Measurements from ENCODE around the gene ZNF264. TPM values are rescaled to one million over a fixed set of nuclear protein-coding genes. Genes with fewer than 3 reads are reported as not detected.

The ZNF264 gene
- total RNA-seq (10 to 100 TPM; 11.3 to 22.6 TPM), polyA plus RNA-seq (1 to 10 TPM; 2.5 to 4.6 TPM)

DNA sequence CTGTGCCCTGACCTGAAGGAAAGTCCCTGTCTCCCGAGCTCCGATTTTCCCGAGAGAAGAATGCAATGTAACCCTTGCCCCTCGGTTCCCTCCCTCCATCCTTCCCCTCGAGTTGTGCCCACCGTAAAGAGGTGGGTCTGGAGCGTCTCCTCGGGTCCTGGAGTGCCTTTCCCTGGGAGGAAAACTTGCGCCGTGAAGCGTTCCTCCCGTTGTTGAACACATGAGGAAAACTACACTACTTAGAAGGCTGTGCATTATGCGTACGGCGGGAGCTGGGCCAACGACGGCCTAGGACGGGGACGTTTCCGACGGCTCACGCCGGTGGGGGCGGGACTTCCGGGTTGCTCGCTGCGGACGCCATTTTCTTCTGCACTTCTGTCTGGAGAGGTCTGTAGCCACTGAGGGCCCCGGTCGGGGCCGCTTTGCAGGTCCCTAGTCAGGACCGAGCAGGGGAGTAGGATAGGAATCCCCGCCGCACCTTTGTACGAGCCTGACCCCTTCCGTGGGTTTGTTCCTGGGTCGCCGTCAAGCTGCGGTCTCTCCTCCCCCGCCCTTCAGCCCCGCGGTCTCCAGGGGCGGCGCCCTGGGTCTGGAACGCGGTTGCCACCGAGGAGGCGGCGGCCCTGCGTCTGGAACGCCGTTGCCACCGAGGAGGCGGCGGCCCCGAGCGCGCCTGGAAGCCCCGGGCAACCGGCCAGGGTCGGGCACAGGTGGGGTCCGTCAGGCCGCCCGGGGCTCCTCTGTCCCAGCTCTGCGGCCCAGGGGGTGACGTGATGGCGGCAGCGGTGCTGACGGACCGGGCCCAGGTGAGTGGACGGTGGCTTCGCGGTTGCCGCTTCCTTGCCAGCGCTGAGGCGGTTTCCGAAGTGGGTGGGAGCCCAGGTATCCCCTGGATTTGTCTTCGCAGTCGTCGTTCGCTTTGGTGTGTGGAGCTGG lies at the start of gene ZNF264:
TSS of gene ZNF264 (plus strand) at position 360 of the 936 bp plus-strand sequence. CDS start at position 774, 414 bp downstream.
- peak within 1 kb of the TSS; percentile 45 to 69 for H3K27ac ChIP-seq (ENCODE audit: low read depth in 1 of 2, low read length in 2 of 2)
- TF ChIP-seq NR2F2 (IDR thresholded peaks at IDR 0.05) (no peak), SP1 (IDR thresholded peaks at IDR 0.05) (peak; percentile 11), EGR1 (IDR thresholded peaks at IDR 0.05; ENCODE audit: low read depth in 2 of 2) (peak in 1 of 2 donors; percentile 31), JUND (IDR thresholded peaks at IDR 0.05) (no peak), TAF1 (conservative IDR thresholded peaks at IDR 0.05) (no peak), GABPA (IDR thresholded peaks at IDR 0.05 in 1 of 2, conservative IDR thresholded peaks at IDR 0.05 in 1 of 2) (peak; percentile 78 to 94), FOXA2 (IDR thresholded peaks at IDR 0.05) (no peak), HNF4A (conservative IDR thresholded peaks at IDR 0.05) (no peak), RAD21 (IDR thresholded peaks at IDR 0.05) (peak in 1 of 2 donors; percentile 33), RXRA (IDR thresholded peaks at IDR 0.05) (no peak), YY1 (IDR thresholded peaks at IDR 0.05) (peak; percentile 98), HNF4G (IDR thresholded peaks at IDR 0.05) (no peak), FOXA1 (IDR thresholded peaks at IDR 0.05) (no peak)
- TF ChIP-seq, protein P1, sequence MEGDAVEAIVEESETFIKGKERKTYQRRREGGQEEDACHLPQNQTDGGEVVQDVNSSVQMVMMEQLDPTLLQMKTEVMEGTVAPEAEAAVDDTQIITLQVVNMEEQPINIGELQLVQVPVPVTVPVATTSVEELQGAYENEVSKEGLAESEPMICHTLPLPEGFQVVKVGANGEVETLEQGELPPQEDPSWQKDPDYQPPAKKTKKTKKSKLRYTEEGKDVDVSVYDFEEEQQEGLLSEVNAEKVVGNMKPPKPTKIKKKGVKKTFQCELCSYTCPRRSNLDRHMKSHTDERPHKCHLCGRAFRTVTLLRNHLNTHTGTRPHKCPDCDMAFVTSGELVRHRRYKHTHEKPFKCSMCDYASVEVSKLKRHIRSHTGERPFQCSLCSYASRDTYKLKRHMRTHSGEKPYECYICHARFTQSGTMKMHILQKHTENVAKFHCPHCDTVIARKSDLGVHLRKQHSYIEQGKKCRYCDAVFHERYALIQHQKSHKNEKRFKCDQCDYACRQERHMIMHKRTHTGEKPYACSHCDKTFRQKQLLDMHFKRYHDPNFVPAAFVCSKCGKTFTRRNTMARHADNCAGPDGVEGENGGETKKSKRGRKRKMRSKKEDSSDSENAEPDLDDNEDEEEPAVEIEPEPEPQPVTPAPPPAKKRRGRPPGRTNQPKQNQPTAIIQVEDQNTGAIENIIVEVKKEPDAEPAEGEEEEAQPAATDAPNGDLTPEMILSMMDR (IDR thresholded peaks at IDR 0.05; ENCODE audit: low read depth, low read length, missing input control) = no peak
- TF ChIP-seq, protein P2, sequence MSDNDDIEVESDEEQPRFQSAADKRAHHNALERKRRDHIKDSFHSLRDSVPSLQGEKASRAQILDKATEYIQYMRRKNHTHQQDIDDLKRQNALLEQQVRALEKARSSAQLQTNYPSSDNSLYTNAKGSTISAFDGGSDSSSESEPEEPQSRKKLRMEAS (IDR thresholded peaks at IDR 0.05) = no peak
- TF ChIP-seq, protein P3, sequence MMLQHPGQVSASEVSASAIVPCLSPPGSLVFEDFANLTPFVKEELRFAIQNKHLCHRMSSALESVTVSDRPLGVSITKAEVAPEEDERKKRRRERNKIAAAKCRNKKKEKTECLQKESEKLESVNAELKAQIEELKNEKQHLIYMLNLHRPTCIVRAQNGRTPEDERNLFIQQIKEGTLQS (IDR thresholded peaks at IDR 0.05) = no peak
- TF ChIP-seq, protein P4, sequence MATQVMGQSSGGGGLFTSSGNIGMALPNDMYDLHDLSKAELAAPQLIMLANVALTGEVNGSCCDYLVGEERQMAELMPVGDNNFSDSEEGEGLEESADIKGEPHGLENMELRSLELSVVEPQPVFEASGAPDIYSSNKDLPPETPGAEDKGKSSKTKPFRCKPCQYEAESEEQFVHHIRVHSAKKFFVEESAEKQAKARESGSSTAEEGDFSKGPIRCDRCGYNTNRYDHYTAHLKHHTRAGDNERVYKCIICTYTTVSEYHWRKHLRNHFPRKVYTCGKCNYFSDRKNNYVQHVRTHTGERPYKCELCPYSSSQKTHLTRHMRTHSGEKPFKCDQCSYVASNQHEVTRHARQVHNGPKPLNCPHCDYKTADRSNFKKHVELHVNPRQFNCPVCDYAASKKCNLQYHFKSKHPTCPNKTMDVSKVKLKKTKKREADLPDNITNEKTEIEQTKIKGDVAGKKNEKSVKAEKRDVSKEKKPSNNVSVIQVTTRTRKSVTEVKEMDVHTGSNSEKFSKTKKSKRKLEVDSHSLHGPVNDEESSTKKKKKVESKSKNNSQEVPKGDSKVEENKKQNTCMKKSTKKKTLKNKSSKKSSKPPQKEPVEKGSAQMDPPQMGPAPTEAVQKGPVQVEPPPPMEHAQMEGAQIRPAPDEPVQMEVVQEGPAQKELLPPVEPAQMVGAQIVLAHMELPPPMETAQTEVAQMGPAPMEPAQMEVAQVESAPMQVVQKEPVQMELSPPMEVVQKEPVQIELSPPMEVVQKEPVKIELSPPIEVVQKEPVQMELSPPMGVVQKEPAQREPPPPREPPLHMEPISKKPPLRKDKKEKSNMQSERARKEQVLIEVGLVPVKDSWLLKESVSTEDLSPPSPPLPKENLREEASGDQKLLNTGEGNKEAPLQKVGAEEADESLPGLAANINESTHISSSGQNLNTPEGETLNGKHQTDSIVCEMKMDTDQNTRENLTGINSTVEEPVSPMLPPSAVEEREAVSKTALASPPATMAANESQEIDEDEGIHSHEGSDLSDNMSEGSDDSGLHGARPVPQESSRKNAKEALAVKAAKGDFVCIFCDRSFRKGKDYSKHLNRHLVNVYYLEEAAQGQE (IDR thresholded peaks at IDR 0.05) = no peak
- TF ChIP-seq, protein P5, sequence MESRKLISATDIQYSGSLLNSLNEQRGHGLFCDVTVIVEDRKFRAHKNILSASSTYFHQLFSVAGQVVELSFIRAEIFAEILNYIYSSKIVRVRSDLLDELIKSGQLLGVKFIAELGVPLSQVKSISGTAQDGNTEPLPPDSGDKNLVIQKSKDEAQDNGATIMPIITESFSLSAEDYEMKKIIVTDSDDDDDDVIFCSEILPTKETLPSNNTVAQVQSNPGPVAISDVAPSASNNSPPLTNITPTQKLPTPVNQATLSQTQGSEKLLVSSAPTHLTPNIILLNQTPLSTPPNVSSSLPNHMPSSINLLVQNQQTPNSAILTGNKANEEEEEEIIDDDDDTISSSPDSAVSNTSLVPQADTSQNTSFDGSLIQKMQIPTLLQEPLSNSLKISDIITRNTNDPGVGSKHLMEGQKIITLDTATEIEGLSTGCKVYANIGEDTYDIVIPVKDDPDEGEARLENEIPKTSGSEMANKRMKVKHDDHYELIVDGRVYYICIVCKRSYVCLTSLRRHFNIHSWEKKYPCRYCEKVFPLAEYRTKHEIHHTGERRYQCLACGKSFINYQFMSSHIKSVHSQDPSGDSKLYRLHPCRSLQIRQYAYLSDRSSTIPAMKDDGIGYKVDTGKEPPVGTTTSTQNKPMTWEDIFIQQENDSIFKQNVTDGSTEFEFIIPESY (IDR thresholded peaks at IDR 0.05) = no peak
- peak; percentile 89 for DNase-seq (ENCODE audit: low spot score)
- H3K9me3 ChIP-seq (ENCODE audit: control insufficient read depth in 4 of 4, low read length in 3 of 4) = peaks cover 4 to 13% (median 9%) of the 10 kb centered on the region in 4 donors
- 1% methylated on average over 81 of the region's 81 CpGs for WGBS
- peaks cover 7 to 14% (median 9%) of the 10 kb centered on the region in 4 donors for H3K4me1 ChIP-seq (ENCODE audit: control insufficient read depth in 4 of 4, insufficient read depth in 4 of 4, low read length in 3 of 4)
- peaks cover 0 to 25% (median 22%) of the 10 kb centered on the region in 4 donors for H3K36me3 ChIP-seq (ENCODE audit: control insufficient read depth in 4 of 4, insufficient read depth in 3 of 4, low read depth in 1 of 4, low read length in 3 of 4)
- H3K9ac ChIP-seq (ENCODE audit: low read depth in 1 of 2, low read length in 2 of 2) = peak within 1 kb of the TSS; percentile 62 to 67
- no peaks in the 10 kb centered on the region for H3K27me3 ChIP-seq (ENCODE audit: control insufficient read depth in 4 of 4, insufficient read depth in 4 of 4, low read length in 3 of 4)
- peak within 1 kb of the TSS; percentile 91 to 95 (median 92) for H3K4me3 ChIP-seq (ENCODE audit: low read depth in 1 of 3, low read length in 3 of 3)
